Pancreas (tissue), 10 donors: ENCODE data around the gene VGLL4. TPM values are rescaled to one million over a fixed set of nuclear protein-coding genes. Genes with fewer than 3 reads are reported as not detected.
A peak's percentile ranks its signal among the peaks of the same experiment; 100 is the strongest.

Experiments
- ATAC-seq, 4 donors: fragments of 200-7000 bp; cut with Tn5 transposase; one replicate each; pipeline versions ENCODE4 v1.8.0 to v1.9.1; 2020; ENCODE audit warnings: mild to moderate bottlenecking in 4 of 4, moderate library complexity in 4 of 4
- DNase-seq, 6 donors: peaks; one replicate each; pipeline ENCODE4 v3.0.0-alpha.2; 2020
- FAIRE-seq: peaks from 2 replicates; lab custom pipeline; 2012; peaks lifted over from hg19 to GRCh38; lab: Jason Lieb, UNC
- H3K27ac ChIP-seq, 4 donors: fragments of 200-600 bp; sonication (generic); 1 replicate in 3 of 4; 2 replicates in 1 of 4; pipeline versions ENCODE4 v1.5.0 to v1.8.0; 2020
- H3K27me3 ChIP-seq, 4 donors: fragments of 200-600 bp; one replicate each; pipeline ENCODE4 v1.8.0; 2021
- H3K36me3 ChIP-seq, 3 donors: fragments of 200-600 bp; sonication (generic) in 1 of 3; one replicate each; pipeline versions ENCODE4 v1.5.0 to v1.8.0; 2020 to 2021
- H3K4me1 ChIP-seq, 3 donors: fragments of 200-600 bp; one replicate each; pipeline ENCODE4 v1.8.0; 2021
- H3K4me3 ChIP-seq, 4 donors: fragments of 200-600 bp; sonication (generic) in 2 of 4; one replicate each; pipeline versions ENCODE4 v1.5.0 to v1.8.0; 2020 to 2021
- H3K9me3 ChIP-seq, 4 donors: fragments of 200-600 bp; one replicate each; pipeline ENCODE4 v1.8.0; 2021
- WGBS, 2 donors: extraction: QIAGEN DNeasy Blood & Tissue Kit; methylation state at CpG; one replicate each; pipeline ENCODE4 v1.1.7; 2013; 5-methylcytosine and 5-hydroxymethylcytosine counted together
- intact Hi-C, 3 donors: fragments of 100-400 bp; cut with DNase I; formaldehyde crosslinking; loops; one replicate each; pipeline versions ENCODE4 v1.11.1 to v1.14.2; 2022
- polyA plus RNA-seq, 2 donors: library from polyadenylated mRNA; stranded (reverse); fragments of 200-250 nt; gene quantifications; one replicate each; pipeline ENCODE4 v1.2.3, GENCODE V29; 2013
- total RNA-seq, 6 donors: library from RNA; stranded (reverse); fragmentation: NEBNext Ultra II Directional in 4 of 6; extraction: Animal tissue kit (Norgen Biotek cat#: 25700) in 4 of 6; gene quantifications; one replicate each; pipeline versions ENCODE4 v1.2.1 to v1.2.4, GENCODE V29; 2021 to 2023
- TF ChIP-seq, protein P1 (sequence below), 4 donors: fragments of 200-600 bp; sonication (generic) in 3 of 4; IDR thresholded peaks; one replicate each; pipeline versions ENCODE4 v1.5.0 to v1.8.0; 2021; ENCODE audit warnings: antibody characterized with exemption in 4 of 4
- donor health status: healthy with polysubstance abuse.
- donor health status: DM: no; HTN: no; CAD: no; lungs with moderate emphysema.
- donor health status: DM: no; HTN: no; CAD: no.
- donor health status: control.
- donor health status: control.
- donor health status: Bipolar disorder and iron deficiency.
- donor health status: DM: yes; HTN: yes; CAD: no.
- donor health status: DM: no; HTN: no; CAD: no.
- donor health status: DM: no; HTN: no; CAD: no.
- donor health status: DM: yes; HTN: yes; CAD: no.

Gene VGLL4
- total and polyA plus RNA-seq, 8 donors = 17.3 to 47.8 (median 22.0) TPM

DNA sequence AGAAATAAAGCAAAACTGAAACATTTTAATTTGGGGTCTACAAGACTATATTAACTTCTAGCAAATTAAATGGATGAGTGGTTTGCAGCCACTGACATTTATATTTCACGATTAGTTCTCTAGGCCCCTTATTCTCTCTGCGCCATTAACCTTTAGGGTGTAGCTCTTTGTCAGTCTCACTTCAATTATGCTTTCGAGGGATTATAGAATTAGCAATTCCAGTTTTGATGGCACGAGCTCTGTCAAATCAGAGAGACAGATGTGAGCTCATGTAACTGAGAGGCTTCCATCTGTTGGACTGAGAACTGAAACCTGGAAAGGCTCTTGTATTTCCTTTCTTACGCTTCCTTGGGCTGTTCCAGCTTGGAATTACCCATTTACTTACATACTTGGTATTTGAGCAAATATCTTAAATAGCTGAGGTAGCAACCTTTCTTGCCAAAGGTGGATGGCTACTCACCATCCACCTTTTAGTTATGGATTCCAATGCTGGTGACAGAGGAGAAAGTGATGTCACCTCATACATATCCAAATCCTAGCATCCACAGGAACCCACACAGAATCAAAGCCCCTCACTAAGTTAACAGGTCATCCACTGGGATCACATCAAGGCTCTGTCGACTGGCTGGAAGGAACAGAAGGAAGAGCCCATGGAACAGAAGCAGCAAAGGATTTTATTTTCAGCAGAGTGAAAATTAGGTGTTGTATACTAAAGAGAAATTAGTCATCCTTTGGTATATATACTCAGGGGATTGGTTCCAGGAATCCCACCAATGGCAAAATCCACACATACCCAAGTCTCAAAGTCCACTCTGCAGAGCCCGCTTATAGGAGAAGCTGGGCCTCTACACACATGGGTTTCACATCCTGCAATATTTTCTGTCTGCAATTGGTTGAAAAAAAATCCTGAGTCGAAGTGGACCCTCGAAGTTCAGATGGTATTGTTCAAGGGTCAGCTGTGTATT lies 20.8 kb downstream of the VGLL4 start:
- FAIRE-seq (no peak), DNase-seq (no peak), ATAC-seq (no peak)
- Histone ChIP-seq H3K27me3 (no peaks in the 10 kb centered on the region), H3K4me1 (peaks cover 24 to 45% (median 41%) of the 10 kb centered on the region in 3 donors), H3K36me3 (no peaks in the 10 kb centered on the region), H3K9me3 (no peaks in the 10 kb centered on the region), H3K4me3 (no peak overlapping the region), H3K27ac (no peak overlapping the region)
- TF ChIP-seq, protein P1, sequence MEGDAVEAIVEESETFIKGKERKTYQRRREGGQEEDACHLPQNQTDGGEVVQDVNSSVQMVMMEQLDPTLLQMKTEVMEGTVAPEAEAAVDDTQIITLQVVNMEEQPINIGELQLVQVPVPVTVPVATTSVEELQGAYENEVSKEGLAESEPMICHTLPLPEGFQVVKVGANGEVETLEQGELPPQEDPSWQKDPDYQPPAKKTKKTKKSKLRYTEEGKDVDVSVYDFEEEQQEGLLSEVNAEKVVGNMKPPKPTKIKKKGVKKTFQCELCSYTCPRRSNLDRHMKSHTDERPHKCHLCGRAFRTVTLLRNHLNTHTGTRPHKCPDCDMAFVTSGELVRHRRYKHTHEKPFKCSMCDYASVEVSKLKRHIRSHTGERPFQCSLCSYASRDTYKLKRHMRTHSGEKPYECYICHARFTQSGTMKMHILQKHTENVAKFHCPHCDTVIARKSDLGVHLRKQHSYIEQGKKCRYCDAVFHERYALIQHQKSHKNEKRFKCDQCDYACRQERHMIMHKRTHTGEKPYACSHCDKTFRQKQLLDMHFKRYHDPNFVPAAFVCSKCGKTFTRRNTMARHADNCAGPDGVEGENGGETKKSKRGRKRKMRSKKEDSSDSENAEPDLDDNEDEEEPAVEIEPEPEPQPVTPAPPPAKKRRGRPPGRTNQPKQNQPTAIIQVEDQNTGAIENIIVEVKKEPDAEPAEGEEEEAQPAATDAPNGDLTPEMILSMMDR (IDR thresholded peaks at IDR 0.05) = no peak
- 89 to 93% methylated on average over 9 of the region's 9 CpGs for WGBS, 2 donors
- intact Hi-C loops = no loop called here

DNA sequence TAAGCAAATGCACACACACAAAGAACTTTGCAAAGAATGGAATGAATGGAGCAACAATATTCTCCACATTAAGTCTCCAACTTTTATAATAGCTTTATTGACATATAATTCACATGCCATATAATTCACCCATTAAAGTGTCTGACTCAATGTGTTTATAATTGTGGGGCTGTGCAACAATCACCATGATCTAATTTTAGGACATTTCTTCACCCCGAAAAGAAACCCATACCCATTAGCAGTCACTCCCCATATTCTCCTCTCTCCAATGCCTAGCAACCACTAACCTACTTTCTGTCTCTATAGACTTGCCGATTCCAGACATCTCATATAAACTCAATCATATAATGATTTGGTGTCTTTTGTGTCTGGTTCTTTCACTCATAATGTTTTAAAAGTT lies 22.6 kb downstream of the VGLL4 start:
- no peak for FAIRE-seq
- Histone ChIP-seq H3K36me3 (no peaks in the 10 kb centered on the region), H3K4me1 (peaks cover 24 to 51% (median 47%) of the 10 kb centered on the region in 3 donors), H3K4me3 (no peak overlapping the region), H3K27me3 (no peaks in the 10 kb centered on the region), H3K27ac (no peak overlapping the region), H3K9me3 (no peaks in the 10 kb centered on the region)
- ATAC-seq = no peak
- intact Hi-C loops = no loop called here
- DNase-seq = no peak
- 91 to 97% methylated on average over 2 of the region's 2 CpGs for WGBS, 2 donors
- TF ChIP-seq, protein P1 (IDR thresholded peaks at IDR 0.05) = no peak

DNA sequence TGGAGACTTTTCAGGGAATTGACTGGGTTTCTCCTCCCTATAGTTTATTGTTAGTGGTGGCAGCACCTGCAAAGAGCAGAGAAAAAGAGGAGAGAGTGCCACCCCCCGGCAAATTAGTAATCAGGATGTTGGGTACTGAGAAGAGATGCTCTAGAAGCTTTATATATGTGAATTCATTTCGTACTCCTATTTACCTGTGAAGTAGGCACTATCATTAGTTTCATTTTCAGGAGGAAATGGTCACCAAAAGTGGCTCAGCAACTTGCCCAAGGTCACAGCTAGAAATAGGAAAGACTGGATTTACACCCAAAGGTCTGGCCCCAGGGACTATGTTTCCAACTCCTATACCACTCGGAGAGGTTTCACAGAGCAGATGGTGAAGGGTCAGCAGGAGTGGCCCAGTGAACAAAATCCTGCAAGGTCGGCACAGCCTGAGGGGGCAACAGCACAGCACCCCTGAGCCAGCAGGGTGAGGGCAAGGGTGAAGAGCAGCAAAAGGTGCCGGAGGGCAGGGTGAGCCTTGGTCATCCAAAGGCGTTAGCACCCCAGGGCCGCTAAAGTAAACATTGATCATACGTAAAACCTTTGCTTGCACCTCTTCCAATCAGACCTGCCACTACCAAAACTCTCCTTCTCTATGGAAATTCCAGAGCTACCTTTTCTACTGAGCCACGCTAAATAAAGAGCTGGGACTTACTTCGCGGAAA lies 23.6 kb downstream of the VGLL4 start:
- WGBS, 2 donors = 56 to 62% methylated on average over 11 of the region's 11 CpGs
- intact Hi-C loops = no loop called here
- FAIRE-seq (no peak), ATAC-seq (peak; percentile 51 to 83 (median 76)), DNase-seq (no peak)
- Histone ChIP-seq H3K4me3 (no peak overlapping the region), H3K36me3 (no peaks in the 10 kb centered on the region), H3K9me3 (no peaks in the 10 kb centered on the region), H3K27ac (peak overlapping the region in 2 of 4 donors; percentile 53 to 71), H3K4me1 (peaks cover 20 to 46% (median 41%) of the 10 kb centered on the region in 3 donors), H3K27me3 (no peaks in the 10 kb centered on the region)
- TF ChIP-seq, protein P1 (IDR thresholded peaks at IDR 0.05) = no peak

DNA sequence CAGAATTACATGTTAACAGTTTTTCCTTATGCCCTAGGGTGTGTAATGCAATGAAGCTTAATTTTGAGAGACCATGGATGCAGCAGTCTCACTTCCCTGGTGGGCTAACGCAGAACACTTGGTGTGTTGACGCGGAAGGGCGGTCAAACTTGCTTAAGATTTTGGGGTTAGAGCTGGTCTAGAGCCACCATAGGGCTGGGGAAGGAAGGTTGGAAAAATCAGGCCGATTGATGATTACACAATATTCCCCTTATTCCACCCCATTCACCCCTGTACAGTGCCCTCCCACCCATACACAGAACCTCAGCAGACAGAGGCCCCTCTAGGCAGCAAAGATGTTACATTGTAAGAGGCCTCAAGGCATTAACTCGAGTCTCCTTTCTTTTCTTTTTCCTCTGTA lies 24.3 kb downstream of the VGLL4 start:
- Histone ChIP-seq H3K27me3 (no peaks in the 10 kb centered on the region), H3K27ac (peak overlapping the region in 2 of 4 donors; percentile 53 to 71), H3K36me3 (no peaks in the 10 kb centered on the region), H3K4me1 (peaks cover 20 to 49% (median 39%) of the 10 kb centered on the region in 3 donors), H3K9me3 (no peaks in the 10 kb centered on the region), H3K4me3 (no peak overlapping the region)
- DNase-seq (no peak), FAIRE-seq (no peak), ATAC-seq (no peak)
- TF ChIP-seq, protein P1 (IDR thresholded peaks at IDR 0.05) = no peak
- intact Hi-C loops = no loop called here
- WGBS, 2 donors = 83 to 87% methylated on average over 6 of the region's 6 CpGs
